DMS114 treated with DMSO at 0.1 percent for 48 hours (cell line): ENCODE measurements around the gene FAM50B.
A peak's percentile ranks its signal among the peaks of the same experiment; 100 is the strongest.

Experiments
- DNase-seq: peaks from one replicate; lab custom pipeline; 2025; ENCODE audit not compliant: unreplicated experiment; lab: John Stamatoyannopoulos, UW

Gene FAM50B

GRCh38 chr6:3848925-3849605 lies at the start of gene FAM50B:
TSS of gene FAM50B (plus strand) at chr6:3849373. CDS start at chr6:3849812, 439 bp downstream.
- peak; percentile 84 for DNase-seq

- DNase-seq = no peak
Observed at GRCh38 chr6:3799719-3800118, 49.5 kb upstream of the FAM50B start.

- no peak for DNase-seq
Observed at GRCh38 chr6:3800850-3801591, 48.2 kb upstream of the FAM50B start.

- DNase-seq = no peak
Observed at GRCh38 chr6:3801960-3802359, 47.2 kb upstream of the FAM50B start.

GRCh38 chr6:3803627-3804468 lies 45.3 kb upstream of the FAM50B start:
- DNase-seq = no peak

GRCh38 chr6:3804964-3805363 lies 44.2 kb upstream of the FAM50B start:
- DNase-seq = no peak

GRCh38 chr6:3805448-3806123 lies 43.6 kb upstream of the FAM50B start:
- DNase-seq = no peak

- no peak for DNase-seq
Observed at GRCh38 chr6:3806169-3806922, 42.8 kb upstream of the FAM50B start.

GRCh38 chr6:3808199-3808598 lies 41.0 kb upstream of the FAM50B start:
- no peak for DNase-seq

- no peak for DNase-seq
Observed at GRCh38 chr6:3808759-3809514, 40.2 kb upstream of the FAM50B start.

- DNase-seq = no peak
Observed at GRCh38 chr6:3809515-3809891, 39.7 kb upstream of the FAM50B start.

GRCh38 chr6:3809982-3810381 lies 39.2 kb upstream of the FAM50B start:
- no peak for DNase-seq

- no peak for DNase-seq
Observed at GRCh38 chr6:3811191-3811590, 38.0 kb upstream of the FAM50B start.

GRCh38 chr6:3812596-3812995 lies 36.6 kb upstream of the FAM50B start:
- no peak for DNase-seq

- no peak for DNase-seq
Observed at GRCh38 chr6:3813150-3813780, 35.9 kb upstream of the FAM50B start.

GRCh38 chr6:3813918-3814317 lies 35.3 kb upstream of the FAM50B start:
- DNase-seq = no peak

- no peak for DNase-seq
Observed at GRCh38 chr6:3814539-3814938, 34.6 kb upstream of the FAM50B start.

GRCh38 chr6:3816251-3816650 lies 32.9 kb upstream of the FAM50B start:
- DNase-seq = no peak
